ENCODE data around the gene SPANXB1.
"Not testable (repeated sequence)": the region's sequence is repeated elsewhere in the genome, so short reads cannot be mapped to it uniquely, and the experiment has no call there.

The SPANXB1 gene

GRCh38 chrX:141002568-141002967 lies at the start of gene SPANXB1:
TSS of gene SPANXB1 (plus strand) at chrX:141002594. CDS start at chrX:141002694, 100 bp downstream.
- DNase-seq = not testable (repeated sequence)

GRCh38 chrX:140967036-140967435 lies 35.4 kb upstream of the SPANXB1 start:
- no peak for DNase-seq

- DNase-seq = no peak
Observed at GRCh38 chrX:140971099-140971795, 31.1 kb upstream of the SPANXB1 start.

GRCh38 chrX:140975472-140975871 lies 26.9 kb upstream of the SPANXB1 start:
- DNase-seq = no peak

- DNase-seq = no peak
Observed at GRCh38 chrX:140980271-140980670, 22.1 kb upstream of the SPANXB1 start.

- DNase-seq = peak; percentile 1
Observed at GRCh38 chrX:140983730-140984129, 18.7 kb upstream of the SPANXB1 start.

- DNase-seq = not testable (repeated sequence)
Observed at GRCh38 chrX:141005243-141005642, 2.8 kb downstream of the SPANXB1 start.

- not testable (repeated sequence) for DNase-seq
Observed at GRCh38 chrX:141044246-141044645, 41.9 kb downstream of the SPANXB1 start.

GRCh38 chrX:141049878-141050277 lies 47.5 kb downstream of the SPANXB1 start:
- DNase-seq = not testable (repeated sequence)

- DNase-seq = not testable (repeated sequence)
Observed at GRCh38 chrX:141052098-141052497, 49.7 kb downstream of the SPANXB1 start.
